ENCODE measurements around the gene DYRK3.

The DYRK3 gene

DNA sequence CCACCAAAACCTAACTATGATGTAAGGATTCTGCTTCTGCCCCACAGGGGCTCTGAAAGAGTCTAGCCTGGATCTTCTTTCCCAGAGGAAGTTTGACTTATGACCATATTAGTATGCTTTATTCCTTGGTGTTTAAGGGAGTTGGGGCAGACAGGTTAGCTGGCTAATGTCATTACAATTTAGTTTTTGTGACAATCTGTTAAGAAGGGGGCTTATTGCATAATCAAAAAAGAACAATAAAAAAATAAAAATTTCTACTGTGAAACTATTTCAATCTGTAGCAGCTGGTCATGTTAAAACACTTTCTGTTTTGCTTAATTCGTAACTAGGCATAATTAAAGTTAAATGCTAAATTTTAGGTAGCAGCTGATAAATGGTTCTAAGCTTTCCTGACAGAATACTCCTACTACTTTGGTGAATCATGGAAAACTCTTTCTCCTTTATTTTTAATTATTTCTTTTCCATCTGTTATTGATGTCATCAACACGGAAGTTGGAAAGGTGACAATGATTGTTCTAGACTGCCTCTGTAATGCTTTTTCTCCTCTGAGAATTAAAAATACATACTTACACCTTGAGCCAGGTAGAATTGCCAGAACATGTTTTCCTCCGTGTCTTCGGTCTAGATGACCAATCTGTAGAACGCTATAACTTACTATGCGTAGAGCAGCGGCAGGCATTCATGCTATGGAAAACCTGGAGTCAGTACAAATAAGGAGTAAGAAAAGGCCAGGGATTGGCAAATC is 18.6 kb downstream of the DYRK3 start:
- peaks cover 0 to 28% of the 10 kb centered on the region in 2 donors for H3K4me1 ChIP-seq (ENCODE audit: control insufficient read depth in 1 of 2, insufficient read depth in 2 of 2, low read length in 2 of 2)
- H3K27ac ChIP-seq (ENCODE audit: low read length): no peak overlapping the region
- H3K9me3 ChIP-seq (ENCODE audit: control insufficient read depth in 1 of 2, low read length in 2 of 2): no peaks in the 10 kb centered on the region
- no peak overlapping the region for H3K4me3 ChIP-seq (ENCODE audit: low read depth in 1 of 2, low read length in 2 of 2)
- peaks cover 0 to 7% of the 10 kb centered on the region in 2 donors for H3K36me3 ChIP-seq (ENCODE audit: control insufficient read depth in 1 of 2, insufficient read depth in 2 of 2, low read length in 2 of 2)
- no peaks in the 10 kb centered on the region for H3K27me3 ChIP-seq (ENCODE audit: low read depth, low read length)

DNA sequence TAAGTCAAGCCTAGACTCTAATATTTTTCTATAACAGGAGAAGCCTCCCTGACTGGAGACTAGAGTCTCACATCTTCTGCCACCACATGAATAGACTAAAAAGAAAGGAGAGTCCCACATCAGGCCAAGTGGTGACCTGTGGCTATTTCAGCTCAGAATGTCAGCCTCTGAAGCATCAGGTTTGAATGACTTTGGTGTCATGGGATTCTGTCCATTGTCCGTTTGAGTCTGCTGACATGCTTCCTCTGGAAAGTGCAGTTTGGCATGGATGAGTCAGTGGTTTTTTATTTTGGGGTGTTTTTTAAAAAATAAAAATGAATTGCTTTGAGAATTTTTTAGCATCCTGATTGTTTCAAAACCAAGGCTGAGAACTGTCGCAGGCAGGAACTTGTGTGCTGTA is 19.5 kb downstream of the DYRK3 start:
- Histone ChIP-seq H3K4me1 (ENCODE audit: control insufficient read depth in 1 of 2, insufficient read depth in 2 of 2, low read length in 2 of 2) (peaks cover 0 to 28% of the 10 kb centered on the region in 2 donors), H3K27me3 (ENCODE audit: low read depth, low read length) (no peaks in the 10 kb centered on the region), H3K9me3 (ENCODE audit: control insufficient read depth in 1 of 2, low read length in 2 of 2) (no peaks in the 10 kb centered on the region), H3K36me3 (ENCODE audit: control insufficient read depth in 1 of 2, insufficient read depth in 2 of 2, low read length in 2 of 2) (peaks cover 0 to 7% of the 10 kb centered on the region in 2 donors), H3K4me3 (ENCODE audit: low read depth in 1 of 2, low read length in 2 of 2) (no peak overlapping the region), H3K27ac (ENCODE audit: low read length) (no peak overlapping the region)

DNA sequence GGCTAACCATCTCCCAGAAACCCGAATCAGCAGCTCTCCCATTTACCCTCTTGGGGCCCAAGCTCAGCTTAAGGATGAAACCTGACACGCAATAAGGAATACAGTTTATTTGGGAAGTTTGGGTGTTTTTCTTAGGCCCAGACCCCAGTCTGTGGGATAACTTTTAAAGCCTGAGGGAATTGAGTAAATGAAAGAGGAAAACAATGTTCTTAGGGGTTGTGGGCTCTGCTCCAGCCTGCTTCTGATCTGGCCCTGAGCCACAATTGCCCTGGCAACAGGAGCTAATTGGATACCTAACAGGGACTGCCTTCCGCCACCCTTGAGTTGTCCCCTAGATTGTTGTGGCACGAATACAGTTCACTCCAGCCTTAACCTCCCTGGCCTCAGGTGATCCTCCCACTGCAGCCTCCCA is 20.1 kb downstream of the DYRK3 start:
- Histone ChIP-seq H3K4me1 (ENCODE audit: control insufficient read depth in 1 of 2, insufficient read depth in 2 of 2, low read length in 2 of 2) (peaks cover 0 to 28% of the 10 kb centered on the region in 2 donors), H3K9me3 (ENCODE audit: control insufficient read depth in 1 of 2, low read length in 2 of 2) (no peaks in the 10 kb centered on the region)

DNA sequence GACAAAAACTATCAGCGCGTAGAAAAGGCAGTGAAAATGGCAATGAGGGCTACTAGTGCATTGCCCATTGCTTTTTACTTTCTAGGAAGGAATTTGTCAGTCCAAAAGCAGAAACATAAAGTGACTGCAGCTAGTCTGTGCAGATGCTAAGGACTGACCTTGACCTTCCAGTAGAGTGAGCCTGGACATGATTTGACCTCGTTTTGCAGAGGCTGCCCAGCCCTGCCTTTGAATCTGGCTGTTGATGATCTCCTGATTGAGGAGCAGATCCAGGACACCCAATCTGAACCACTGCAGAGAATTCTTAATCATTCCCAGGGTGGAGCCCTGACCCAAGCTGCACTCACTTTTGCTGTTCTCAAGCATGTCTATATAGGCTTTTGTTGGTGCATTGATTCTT is 21.6 kb downstream of the DYRK3 start:
- peaks cover 0 to 28% of the 10 kb centered on the region in 2 donors for H3K4me1 ChIP-seq (ENCODE audit: control insufficient read depth in 1 of 2, insufficient read depth in 2 of 2, low read length in 2 of 2)
- no peak overlapping the region for H3K27ac ChIP-seq (ENCODE audit: low read length)

More for the DNA sequence above, 20.1 kb downstream of the DYRK3 start:
- Histone ChIP-seq H3K27ac (ENCODE audit: low read length) (no peak overlapping the region), H3K27me3 (ENCODE audit: low read depth, low read length) (no peaks in the 10 kb centered on the region), H3K36me3 (ENCODE audit: control insufficient read depth in 1 of 2, insufficient read depth in 2 of 2, low read length in 2 of 2) (peaks cover 0 to 7% of the 10 kb centered on the region in 2 donors), H3K4me3 (ENCODE audit: low read depth in 1 of 2, low read length in 2 of 2) (no peak overlapping the region)

DNA sequence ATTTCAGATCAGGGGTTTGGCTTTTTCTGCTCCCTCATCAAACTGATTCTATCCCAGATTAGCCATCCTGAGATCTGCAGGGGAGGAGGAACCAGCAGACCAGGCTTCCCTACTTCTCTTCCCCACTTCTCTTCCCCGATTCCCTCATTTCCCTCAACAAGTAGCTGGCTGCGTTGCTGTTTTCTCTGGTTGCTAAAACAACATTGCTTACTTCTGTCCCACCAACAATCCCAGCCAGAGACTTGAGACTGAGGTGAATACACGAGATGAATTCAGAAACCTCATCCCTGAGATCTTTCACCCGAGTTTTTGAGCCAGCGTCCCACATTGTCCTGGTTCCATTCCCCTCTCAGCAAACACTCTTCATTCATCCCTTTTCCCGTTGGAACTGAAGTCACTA is 22.4 kb downstream of the DYRK3 start:
- Histone ChIP-seq H3K4me1 (ENCODE audit: control insufficient read depth in 1 of 2, insufficient read depth in 2 of 2, low read length in 2 of 2) (peaks cover 0 to 28% of the 10 kb centered on the region in 2 donors), H3K27me3 (ENCODE audit: low read depth, low read length) (no peaks in the 10 kb centered on the region), H3K9me3 (ENCODE audit: control insufficient read depth in 1 of 2, low read length in 2 of 2) (no peaks in the 10 kb centered on the region), H3K27ac (ENCODE audit: low read length) (no peak overlapping the region), H3K36me3 (ENCODE audit: control insufficient read depth in 1 of 2, insufficient read depth in 2 of 2, low read length in 2 of 2) (no peaks in the 10 kb centered on the region), H3K4me3 (ENCODE audit: low read depth in 1 of 2, low read length in 2 of 2) (no peak overlapping the region)

More for the DNA sequence above, 21.6 kb downstream of the DYRK3 start:
- no peaks in the 10 kb centered on the region for H3K27me3 ChIP-seq (ENCODE audit: low read depth, low read length)
- H3K4me3 ChIP-seq (ENCODE audit: low read depth in 1 of 2, low read length in 2 of 2): no peak overlapping the region
- H3K36me3 ChIP-seq (ENCODE audit: control insufficient read depth in 1 of 2, insufficient read depth in 2 of 2, low read length in 2 of 2): peaks cover 0 to under 1% of the 10 kb centered on the region in 2 donors
- H3K9me3 ChIP-seq (ENCODE audit: control insufficient read depth in 1 of 2, low read length in 2 of 2): no peaks in the 10 kb centered on the region

DNA sequence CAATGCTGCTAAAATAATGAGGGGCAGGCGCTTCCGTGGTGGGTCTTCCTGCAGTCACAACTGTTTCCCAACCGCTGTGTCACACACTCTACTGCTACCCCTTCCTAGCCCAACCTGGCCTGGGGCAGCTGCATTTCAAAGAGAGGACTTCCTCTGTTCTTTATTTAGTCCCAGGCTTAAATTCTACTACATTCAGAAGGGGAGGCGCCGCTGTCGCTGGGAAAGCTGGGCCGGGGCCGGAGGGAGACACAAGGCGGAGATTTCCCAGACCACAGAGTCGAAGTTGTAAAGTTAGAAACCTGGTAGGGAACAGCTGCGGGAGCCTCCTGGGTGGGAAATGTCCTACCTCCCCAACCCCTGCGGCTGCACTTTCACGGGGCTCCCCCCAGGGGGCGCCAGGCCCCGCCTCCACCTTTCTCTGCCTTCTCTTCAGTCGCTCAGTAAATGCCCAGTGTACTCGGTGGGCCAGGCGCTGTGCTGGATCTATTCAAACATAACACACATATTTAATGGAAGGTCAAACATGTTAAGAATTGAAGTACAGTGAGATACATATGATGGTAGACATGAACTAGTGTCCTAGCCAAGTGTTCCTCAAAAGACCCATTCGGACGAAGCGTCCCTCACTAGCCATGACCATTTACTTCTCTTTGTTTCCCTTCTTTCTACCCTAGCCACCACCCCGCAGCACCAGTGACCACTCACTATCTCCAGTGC is 23.1 kb downstream of the DYRK3 start:
- Histone ChIP-seq H3K27me3 (ENCODE audit: low read depth, low read length) (no peaks in the 10 kb centered on the region), H3K4me3 (ENCODE audit: low read depth in 1 of 2, low read length in 2 of 2) (no peak overlapping the region), H3K4me1 (ENCODE audit: control insufficient read depth in 1 of 2, insufficient read depth in 2 of 2, low read length in 2 of 2) (peaks cover 0 to 28% of the 10 kb centered on the region in 2 donors), H3K9me3 (ENCODE audit: control insufficient read depth in 1 of 2, low read length in 2 of 2) (no peaks in the 10 kb centered on the region), H3K36me3 (ENCODE audit: control insufficient read depth in 1 of 2, insufficient read depth in 2 of 2, low read length in 2 of 2) (no peaks in the 10 kb centered on the region), H3K27ac (ENCODE audit: low read length) (no peak overlapping the region)

DNA sequence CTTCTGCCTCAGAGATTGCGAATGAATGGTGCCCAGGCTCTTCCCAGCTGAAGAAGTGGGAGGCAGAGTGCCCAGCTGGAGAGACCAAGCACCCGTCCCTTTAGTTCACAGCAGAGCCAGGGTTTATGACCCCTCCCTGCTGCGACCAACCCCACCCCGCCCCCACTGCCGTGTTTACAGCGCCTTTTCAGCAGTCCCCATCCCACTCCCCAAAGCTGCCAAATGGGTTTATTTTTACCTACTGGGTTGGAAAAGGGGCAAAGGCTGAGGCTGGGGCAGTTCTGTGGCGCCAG is 23.6 kb downstream of the DYRK3 start:
- H3K27ac ChIP-seq (ENCODE audit: low read length): no peak overlapping the region
- peaks cover 0 to 33% of the 10 kb centered on the region in 2 donors for H3K4me1 ChIP-seq (ENCODE audit: control insufficient read depth in 1 of 2, insufficient read depth in 2 of 2, low read length in 2 of 2)
- H3K36me3 ChIP-seq (ENCODE audit: control insufficient read depth in 1 of 2, insufficient read depth in 2 of 2, low read length in 2 of 2): no peaks in the 10 kb centered on the region
- no peak overlapping the region for H3K4me3 ChIP-seq (ENCODE audit: low read depth in 1 of 2, low read length in 2 of 2)
- no peaks in the 10 kb centered on the region for H3K27me3 ChIP-seq (ENCODE audit: low read depth, low read length)
- no peaks in the 10 kb centered on the region for H3K9me3 ChIP-seq (ENCODE audit: control insufficient read depth in 1 of 2, low read length in 2 of 2)

DNA sequence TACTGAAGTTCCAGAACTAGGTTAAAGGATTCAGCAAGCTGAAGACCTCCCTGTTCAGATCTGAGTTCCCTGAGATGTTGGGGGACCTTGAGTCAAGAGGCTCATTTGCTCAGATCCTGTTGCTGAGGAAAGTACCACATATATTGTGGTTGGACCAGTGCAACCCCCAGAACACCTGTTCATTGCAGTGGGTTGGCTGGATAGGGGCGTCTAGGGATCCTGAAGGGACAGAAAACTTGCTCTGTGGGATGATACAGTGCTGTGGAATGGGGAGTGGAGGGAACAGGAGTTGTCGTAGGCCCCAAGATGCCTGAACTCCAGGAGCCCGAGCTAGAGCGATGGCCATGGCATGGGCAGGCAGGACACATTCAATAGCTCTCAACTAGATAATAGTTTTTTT is 24.8 kb downstream of the DYRK3 start:
- Histone ChIP-seq H3K4me3 (ENCODE audit: low read depth in 1 of 2, low read length in 2 of 2) (no peak overlapping the region), H3K4me1 (ENCODE audit: control insufficient read depth in 1 of 2, insufficient read depth in 2 of 2, low read length in 2 of 2) (peaks cover 0 to 39% of the 10 kb centered on the region in 2 donors), H3K9me3 (ENCODE audit: control insufficient read depth in 1 of 2, low read length in 2 of 2) (no peaks in the 10 kb centered on the region), H3K36me3 (ENCODE audit: control insufficient read depth in 1 of 2, insufficient read depth in 2 of 2, low read length in 2 of 2) (no peaks in the 10 kb centered on the region), H3K27me3 (ENCODE audit: low read depth, low read length) (no peaks in the 10 kb centered on the region), H3K27ac (ENCODE audit: low read length) (no peak overlapping the region)

DNA sequence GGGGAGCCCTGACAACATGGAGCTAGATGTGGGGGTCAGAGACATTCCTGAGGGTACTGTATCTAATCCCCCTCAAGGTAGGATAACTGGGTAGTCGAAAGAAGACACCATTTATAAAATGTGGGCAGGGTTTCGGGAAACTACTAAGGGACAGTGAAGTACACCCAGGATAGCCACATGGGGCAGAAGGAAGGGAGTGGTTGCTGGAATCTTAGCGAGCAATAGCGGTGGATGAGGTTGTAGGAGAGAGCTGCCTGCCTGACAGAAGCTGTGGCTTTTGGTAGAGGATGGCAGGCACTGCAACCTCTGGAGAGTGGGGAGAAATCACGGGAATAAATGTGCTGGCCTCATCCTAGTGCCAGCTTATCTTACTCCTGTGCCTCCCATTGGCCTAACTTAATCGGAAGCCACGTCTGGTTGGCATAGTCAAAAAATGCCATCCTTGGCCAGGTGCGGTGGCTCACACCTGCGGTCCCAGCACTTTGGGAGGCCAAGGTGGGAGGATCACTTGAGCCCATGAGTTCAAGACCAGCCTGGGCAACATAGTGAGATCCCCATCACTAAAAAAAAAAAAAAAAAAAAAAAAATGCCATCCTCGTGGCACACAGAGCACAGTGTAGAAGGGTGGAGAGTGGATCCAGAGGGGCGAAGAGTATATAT is 26.0 kb downstream of the DYRK3 start:
- peaks cover 0 to 31% of the 10 kb centered on the region in 2 donors for H3K4me1 ChIP-seq (ENCODE audit: control insufficient read depth in 1 of 2, insufficient read depth in 2 of 2, low read length in 2 of 2)
- H3K27ac ChIP-seq (ENCODE audit: low read length): no peak overlapping the region
- H3K9me3 ChIP-seq (ENCODE audit: control insufficient read depth in 1 of 2, low read length in 2 of 2): no peaks in the 10 kb centered on the region
- H3K27me3 ChIP-seq (ENCODE audit: low read depth, low read length): no peaks in the 10 kb centered on the region
- H3K4me3 ChIP-seq (ENCODE audit: low read depth in 1 of 2, low read length in 2 of 2): no peak overlapping the region
- no peaks in the 10 kb centered on the region for H3K36me3 ChIP-seq (ENCODE audit: control insufficient read depth in 1 of 2, insufficient read depth in 2 of 2, low read length in 2 of 2)

DNA sequence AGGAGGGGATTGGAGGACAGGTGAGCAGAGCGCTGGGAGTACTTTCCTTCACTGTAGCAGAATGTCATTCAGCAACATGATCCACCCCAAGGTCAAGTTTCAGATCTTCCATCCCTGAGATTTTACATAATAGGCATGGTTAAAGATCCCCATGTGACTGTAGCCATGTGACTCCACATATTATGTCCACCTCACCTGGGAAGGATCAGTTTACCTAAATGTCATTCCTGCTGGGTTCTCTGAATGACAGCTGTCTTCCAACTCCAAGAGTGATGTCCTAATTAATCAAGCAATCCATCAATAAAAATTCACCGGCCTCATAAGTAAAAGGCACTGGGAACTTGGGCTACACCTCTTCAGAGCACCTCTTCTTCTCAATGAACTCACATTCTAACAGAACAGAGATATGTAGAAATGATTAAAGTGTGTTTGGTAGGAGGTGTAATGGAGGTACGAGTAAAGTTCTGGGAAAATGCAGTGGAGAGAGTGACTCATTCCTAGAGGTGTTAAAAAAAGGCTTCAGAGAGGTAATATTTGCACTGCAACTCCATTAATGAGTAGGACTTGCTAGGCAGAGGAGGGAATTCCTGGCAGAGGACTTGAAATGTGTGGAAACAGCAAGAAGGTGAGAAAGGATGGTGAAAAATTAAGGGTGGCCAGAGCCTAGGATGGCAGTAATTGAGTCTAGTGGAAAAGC is 27.2 kb downstream of the DYRK3 start:
- Histone ChIP-seq H3K27ac (ENCODE audit: low read length) (no peak overlapping the region), H3K9me3 (ENCODE audit: control insufficient read depth in 1 of 2, low read length in 2 of 2) (no peaks in the 10 kb centered on the region)

DNA sequence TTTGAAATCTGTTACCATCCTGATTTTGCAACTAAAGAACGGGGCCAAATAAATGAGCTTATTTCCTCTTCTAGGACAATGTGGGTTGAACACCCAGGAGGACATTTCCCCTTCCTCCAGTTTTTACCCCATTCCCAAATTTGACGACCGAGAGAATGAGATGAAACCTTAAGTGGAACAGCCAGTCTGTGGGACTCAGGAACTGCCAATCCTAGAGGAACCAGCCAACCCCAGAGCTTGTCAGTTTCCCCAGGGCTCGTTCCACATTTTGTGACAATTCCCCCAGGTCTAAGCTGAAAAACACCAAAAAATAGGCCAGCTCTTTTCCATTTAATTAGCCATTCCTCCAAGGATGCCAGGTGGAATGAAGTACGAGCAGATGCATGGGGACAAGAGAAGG is 28.0 kb downstream of the DYRK3 start:
- Histone ChIP-seq H3K4me3 (ENCODE audit: low read depth in 1 of 2, low read length in 2 of 2) (no peak overlapping the region), H3K9me3 (ENCODE audit: control insufficient read depth in 1 of 2, low read length in 2 of 2) (no peaks in the 10 kb centered on the region), H3K27me3 (ENCODE audit: low read depth, low read length) (no peaks in the 10 kb centered on the region), H3K36me3 (ENCODE audit: control insufficient read depth in 1 of 2, insufficient read depth in 2 of 2, low read length in 2 of 2) (no peaks in the 10 kb centered on the region), H3K27ac (ENCODE audit: low read length) (no peak overlapping the region), H3K4me1 (ENCODE audit: control insufficient read depth in 1 of 2, insufficient read depth in 2 of 2, low read length in 2 of 2) (peaks cover 0 to 17% of the 10 kb centered on the region in 2 donors)

More for the DNA sequence above, 27.2 kb downstream of the DYRK3 start:
- Histone ChIP-seq H3K4me1 (ENCODE audit: control insufficient read depth in 1 of 2, insufficient read depth in 2 of 2, low read length in 2 of 2) (peaks cover 0 to 25% of the 10 kb centered on the region in 2 donors), H3K4me3 (ENCODE audit: low read depth in 1 of 2, low read length in 2 of 2) (no peak overlapping the region), H3K27me3 (ENCODE audit: low read depth, low read length) (no peaks in the 10 kb centered on the region), H3K36me3 (ENCODE audit: control insufficient read depth in 1 of 2, insufficient read depth in 2 of 2, low read length in 2 of 2) (no peaks in the 10 kb centered on the region)

Measured in muscle layer of duodenum (tissue), 2 donors.